Nucleus accumbens (tissue), 56 donors: ENCODE measurements around the gene CHRNA5.
A peak's percentile ranks its signal among the peaks of the same experiment; 100 is the strongest.

Source experiments
- DNase-seq, 56 donors: peaks; one replicate each; lab custom pipeline; 2025; lab: John Stamatoyannopoulos, UW

CHRNA5 gene

GRCh38 chr15:78619022-78619950 is 54.0 kb downstream of the CHRNA5 start:
- no peak for DNase-seq

GRCh38 chr15:78620021-78620526 is 54.8 kb downstream of the CHRNA5 start:
- peak in 1 of 56 donors; percentile 18 for DNase-seq

GRCh38 chr15:78620527-78621421 is 55.5 kb downstream of the CHRNA5 start, which contains the start of gene CHRNA3:
Gene CHRNA3, minus strand, starts transcription at chr15:78620996. Its CDS starts 202 bp downstream, at chr15:78620794.
- DNase-seq = no peak

GRCh38 chr15:78621810-78622402 is 56.6 kb downstream of the CHRNA5 start:
- DNase-seq = no peak

- no peak for DNase-seq
Observed at GRCh38 chr15:78623786-78624497, 58.6 kb downstream of the CHRNA5 start.

GRCh38 chr15:78624651-78625590 is 59.6 kb downstream of the CHRNA5 start:
- no peak for DNase-seq

- peak in 3 of 56 donors; percentile 6 to 29 (median 14) for DNase-seq
Observed at GRCh38 chr15:78625606-78626280, 60.4 kb downstream of the CHRNA5 start.

- DNase-seq = no peak
Observed at GRCh38 chr15:78626381-78626995, 61.2 kb downstream of the CHRNA5 start.

- no peak for DNase-seq
Observed at GRCh38 chr15:78627348-78627747, 62.0 kb downstream of the CHRNA5 start.

GRCh38 chr15:78628227-78628626 is 62.9 kb downstream of the CHRNA5 start:
- no peak for DNase-seq

GRCh38 chr15:78629031-78629715 is 63.9 kb downstream of the CHRNA5 start:
- no peak for DNase-seq

GRCh38 chr15:78629716-78630065 is 64.4 kb downstream of the CHRNA5 start:
- no peak for DNase-seq

GRCh38 chr15:78630886-78631633 is 65.7 kb downstream of the CHRNA5 start:
- no peak for DNase-seq

GRCh38 chr15:78633348-78633747 is 68.0 kb downstream of the CHRNA5 start:
- DNase-seq = no peak

GRCh38 chr15:78634210-78635145 is 69.2 kb downstream of the CHRNA5 start:
- no peak for DNase-seq
